ENCODE measurements around the gene SMPD1. TPM values are rescaled to one million over a fixed set of nuclear protein-coding genes. Genes with fewer than 3 reads are reported as not detected.

Gene SMPD1
- total and polyA plus RNA-seq, 3 donors from 2014 or later, result 27.4 to 41.2 (median 30.4) TPM

- no peak within 1 kb of the TSS for H3K4me3 ChIP-seq
- H3K27ac ChIP-seq, result no peak within 1 kb of the TSS
- TF ChIP-seq, protein P1, sequence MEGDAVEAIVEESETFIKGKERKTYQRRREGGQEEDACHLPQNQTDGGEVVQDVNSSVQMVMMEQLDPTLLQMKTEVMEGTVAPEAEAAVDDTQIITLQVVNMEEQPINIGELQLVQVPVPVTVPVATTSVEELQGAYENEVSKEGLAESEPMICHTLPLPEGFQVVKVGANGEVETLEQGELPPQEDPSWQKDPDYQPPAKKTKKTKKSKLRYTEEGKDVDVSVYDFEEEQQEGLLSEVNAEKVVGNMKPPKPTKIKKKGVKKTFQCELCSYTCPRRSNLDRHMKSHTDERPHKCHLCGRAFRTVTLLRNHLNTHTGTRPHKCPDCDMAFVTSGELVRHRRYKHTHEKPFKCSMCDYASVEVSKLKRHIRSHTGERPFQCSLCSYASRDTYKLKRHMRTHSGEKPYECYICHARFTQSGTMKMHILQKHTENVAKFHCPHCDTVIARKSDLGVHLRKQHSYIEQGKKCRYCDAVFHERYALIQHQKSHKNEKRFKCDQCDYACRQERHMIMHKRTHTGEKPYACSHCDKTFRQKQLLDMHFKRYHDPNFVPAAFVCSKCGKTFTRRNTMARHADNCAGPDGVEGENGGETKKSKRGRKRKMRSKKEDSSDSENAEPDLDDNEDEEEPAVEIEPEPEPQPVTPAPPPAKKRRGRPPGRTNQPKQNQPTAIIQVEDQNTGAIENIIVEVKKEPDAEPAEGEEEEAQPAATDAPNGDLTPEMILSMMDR (IDR thresholded peaks at IDR 0.05), result no peak
- TF ChIP-seq POLR2A (IDR thresholded peaks at IDR 0.05), result no peak
- intact Hi-C loops (cut with DNase I; ENCODE audit: low total_unique reads), result no loop called here
- H3K27me3 ChIP-seq, result no peaks in the 10 kb centered on the region
- WGBS, 2 donors, result 80 to 83% methylated on average over 3 of the region's 3 CpGs
- no peaks in the 10 kb centered on the region for H3K4me1 ChIP-seq
- no peaks in the 10 kb centered on the region for H3K9me3 ChIP-seq
- H3K36me3 ChIP-seq (ENCODE audit: low read depth, missing control alignments), result no peaks in the 10 kb centered on the region
- no peak for DNase-seq
Measured at GRCh38 chr11:6440906-6441358, 50.7 kb downstream of the SMPD1 start, which contains the start of gene HPX. Gene HPX (minus strand): TSS chr11:6440987. CDS start chr11:6440963, 24 bp downstream.

GRCh38 chr11:6442441-6442840 is 52.2 kb downstream of the SMPD1 start:
- Histone ChIP-seq H3K4me3 (no peak overlapping the region), H3K27me3 (no peaks in the 10 kb centered on the region), H3K36me3 (ENCODE audit: low read depth, missing control alignments) (no peaks in the 10 kb centered on the region), H3K27ac (no peak overlapping the region), H3K4me1 (no peaks in the 10 kb centered on the region), H3K9me3 (no peaks in the 10 kb centered on the region)
- 91 to 92% methylated on average over 4 of the region's 4 CpGs for WGBS, 2 donors
- DNase-seq, result no peak
- TF ChIP-seq, protein P1 (IDR thresholded peaks at IDR 0.05), result no peak
- no peak for TF ChIP-seq POLR2A (IDR thresholded peaks at IDR 0.05)
- intact Hi-C loops (cut with DNase I; ENCODE audit: low total_unique reads), result no loop called here

- no peak for TF ChIP-seq POLR2A (IDR thresholded peaks at IDR 0.05)
- TF ChIP-seq, protein P1 (IDR thresholded peaks at IDR 0.05), result peak; percentile 16 to 71 (median 60)
- intact Hi-C loops (cut with DNase I; ENCODE audit: low total_unique reads), result no loop called here
- Histone ChIP-seq H3K27ac (no peak overlapping the region), H3K36me3 (ENCODE audit: low read depth, missing control alignments) (no peaks in the 10 kb centered on the region), H3K4me3 (no peak overlapping the region), H3K27me3 (no peaks in the 10 kb centered on the region), H3K4me1 (no peaks in the 10 kb centered on the region), H3K9me3 (no peaks in the 10 kb centered on the region)
- peak; percentile 60 for DNase-seq
- 37 to 48% methylated on average over 5 of the region's 5 CpGs for WGBS, 2 donors
Measured at GRCh38 chr11:6443269-6444003, 53.2 kb downstream of the SMPD1 start.

Other genes with a start within 250 kb of the SMPD1 start
- gene OR52B2, start 220.1 kb upstream of the SMPD1 start, total RNA-seq, result under 1 TPM in 1 of 2 donors, not detected in 1; 0.68 TPM
- gene OR52B2, start 220.1 kb upstream of the SMPD1 start, polyA plus RNA-seq (ENCODE audit: insufficient read depth, low read depth, low replicate concordance), result not detected
- not detected for gene OR52W1, start 191.2 kb upstream of the SMPD1 start, total RNA-seq
- not detected for gene OR52W1, start 191.2 kb upstream of the SMPD1 start, polyA plus RNA-seq (ENCODE audit: insufficient read depth, low read depth, low replicate concordance)
- gene C11orf42, start 184.9 kb upstream of the SMPD1 start, total RNA-seq, result 10 to 100 TPM; 10.1 to 38.5 TPM
- 28.9 TPM for gene C11orf42, start 184.9 kb upstream of the SMPD1 start, polyA plus RNA-seq (ENCODE audit: insufficient read depth, low read depth, low replicate concordance)
- gene FHIP1B, start 155.8 kb upstream of the SMPD1 start, total RNA-seq, result 100 to 1,000 TPM; 134 to 156 TPM
- 98.3 TPM for gene FHIP1B, start 155.8 kb upstream of the SMPD1 start, polyA plus RNA-seq (ENCODE audit: insufficient read depth, low read depth, low replicate concordance)
- 1 to 10 TPM; 7.9 to 9.1 TPM for gene CNGA4, start 151.4 kb upstream of the SMPD1 start, total RNA-seq
- gene CNGA4, start 151.4 kb upstream of the SMPD1 start, polyA plus RNA-seq (ENCODE audit: insufficient read depth, low read depth, low replicate concordance), result 14.4 TPM
- gene CCKBR, start 130.6 kb upstream of the SMPD1 start, total RNA-seq, result under 1 TPM; 0.37 to 0.63 TPM
- 0.47 TPM for gene CCKBR, start 130.6 kb upstream of the SMPD1 start, polyA plus RNA-seq (ENCODE audit: insufficient read depth, low read depth, low replicate concordance)
- 100 to 1,000 TPM; 103 to 177 TPM for gene CAVIN3, start 70.0 kb upstream of the SMPD1 start, total RNA-seq
- 237 TPM for gene CAVIN3, start 70.0 kb upstream of the SMPD1 start, polyA plus RNA-seq (ENCODE audit: insufficient read depth, low read depth, low replicate concordance)
- 10 to 100 TPM; 42.6 to 57.3 TPM for gene APBB1, start 28.6 kb downstream of the SMPD1 start, total RNA-seq
- gene APBB1, start 28.6 kb downstream of the SMPD1 start, polyA plus RNA-seq (ENCODE audit: insufficient read depth, low read depth, low replicate concordance), result 43.7 TPM
- 1 to 10 TPM; 2.7 to 4.2 TPM for gene HPX, start 50.5 kb downstream of the SMPD1 start, total RNA-seq
- gene HPX, start 50.5 kb downstream of the SMPD1 start, polyA plus RNA-seq (ENCODE audit: insufficient read depth, low read depth, low replicate concordance), result 3.1 TPM
- gene TRIM3, start 83.5 kb downstream of the SMPD1 start, total RNA-seq, result 10 to 100 TPM; 29.4 TPM
- 15.0 TPM for gene TRIM3, start 83.5 kb downstream of the SMPD1 start, polyA plus RNA-seq (ENCODE audit: insufficient read depth, low read depth, low replicate concordance)
- 10 to 100 TPM; 70.2 to 80.1 TPM for gene ARFIP2, start 90.9 kb downstream of the SMPD1 start, total RNA-seq
- gene ARFIP2, start 90.9 kb downstream of the SMPD1 start, polyA plus RNA-seq (ENCODE audit: insufficient read depth, low read depth, low replicate concordance), result 56.1 TPM
- 10 to 100 TPM; 49.1 to 55.1 TPM for gene TIMM10B, start 91.0 kb downstream of the SMPD1 start, total RNA-seq
- 37.0 TPM for gene TIMM10B, start 91.0 kb downstream of the SMPD1 start, polyA plus RNA-seq (ENCODE audit: insufficient read depth, low read depth, low replicate concordance)
- gene DNHD1, start 106.8 kb downstream of the SMPD1 start, total RNA-seq, result 100 to 1,000 TPM in 1 of 2 donors, 10 to 100 TPM in 1; 66.3 to 103 TPM
- gene DNHD1, start 106.8 kb downstream of the SMPD1 start, polyA plus RNA-seq (ENCODE audit: insufficient read depth, low read depth, low replicate concordance), result 83.2 TPM
- 10 to 100 TPM; 17.5 to 18.5 TPM for gene RRP8, start 213.1 kb downstream of the SMPD1 start, total RNA-seq
- gene RRP8, start 213.1 kb downstream of the SMPD1 start, polyA plus RNA-seq (ENCODE audit: insufficient read depth, low read depth, low replicate concordance), result 29.6 TPM
- gene ILK, start 213.3 kb downstream of the SMPD1 start, total RNA-seq, result 100 to 1,000 TPM in 1 of 2 donors, 10 to 100 TPM in 1; 79.1 to 109 TPM
- gene ILK, start 213.3 kb downstream of the SMPD1 start, polyA plus RNA-seq (ENCODE audit: insufficient read depth, low read depth, low replicate concordance), result 122 TPM
- 100 to 1,000 TPM; 123 to 210 TPM for gene TAF10, start 221.7 kb downstream of the SMPD1 start, total RNA-seq
- gene TAF10, start 221.7 kb downstream of the SMPD1 start, polyA plus RNA-seq (ENCODE audit: insufficient read depth, low read depth, low replicate concordance), result 389 TPM
- gene TPP1, start 228.9 kb downstream of the SMPD1 start, total RNA-seq, result 100 to 1,000 TPM; 134 to 151 TPM
- gene TPP1, start 228.9 kb downstream of the SMPD1 start, polyA plus RNA-seq (ENCODE audit: insufficient read depth, low read depth, low replicate concordance), result 60.9 TPM

All from testis (tissue), 3 donors.